ENCODE results near the gene ZNF133. TPM values are rescaled to one million over a fixed set of nuclear protein-coding genes. Genes with fewer than 3 reads are reported as not detected.
A peak's percentile ranks its signal among the peaks of the same experiment; 100 is the strongest.
"Not testable (repeated sequence)": the region's sequence is repeated elsewhere in the genome, so short reads cannot be mapped to it uniquely, and the experiment has no call there.

Gene ZNF133
- total RNA-seq: 1 to 10 TPM; 5.2 to 9.7 (median 7.3) TPM
- polyA plus RNA-seq: 10 to 100 TPM in 1 of 3 donors, 1 to 10 TPM in 2; 7.6 to 10.1 (median 9.8) TPM
- long read RNA-seq, donor 1, partial matches to known transcripts: 0 of 9 reads
- long read RNA-seq, donor 1, other reads (novel, unspliced or antisense): 6 of 9 reads
- long read RNA-seq, donor 2, partial matches to known transcripts: 7 of 29 reads
- long read RNA-seq, donor 2, other reads (novel, unspliced or antisense): 19 of 29 reads

DNA sequence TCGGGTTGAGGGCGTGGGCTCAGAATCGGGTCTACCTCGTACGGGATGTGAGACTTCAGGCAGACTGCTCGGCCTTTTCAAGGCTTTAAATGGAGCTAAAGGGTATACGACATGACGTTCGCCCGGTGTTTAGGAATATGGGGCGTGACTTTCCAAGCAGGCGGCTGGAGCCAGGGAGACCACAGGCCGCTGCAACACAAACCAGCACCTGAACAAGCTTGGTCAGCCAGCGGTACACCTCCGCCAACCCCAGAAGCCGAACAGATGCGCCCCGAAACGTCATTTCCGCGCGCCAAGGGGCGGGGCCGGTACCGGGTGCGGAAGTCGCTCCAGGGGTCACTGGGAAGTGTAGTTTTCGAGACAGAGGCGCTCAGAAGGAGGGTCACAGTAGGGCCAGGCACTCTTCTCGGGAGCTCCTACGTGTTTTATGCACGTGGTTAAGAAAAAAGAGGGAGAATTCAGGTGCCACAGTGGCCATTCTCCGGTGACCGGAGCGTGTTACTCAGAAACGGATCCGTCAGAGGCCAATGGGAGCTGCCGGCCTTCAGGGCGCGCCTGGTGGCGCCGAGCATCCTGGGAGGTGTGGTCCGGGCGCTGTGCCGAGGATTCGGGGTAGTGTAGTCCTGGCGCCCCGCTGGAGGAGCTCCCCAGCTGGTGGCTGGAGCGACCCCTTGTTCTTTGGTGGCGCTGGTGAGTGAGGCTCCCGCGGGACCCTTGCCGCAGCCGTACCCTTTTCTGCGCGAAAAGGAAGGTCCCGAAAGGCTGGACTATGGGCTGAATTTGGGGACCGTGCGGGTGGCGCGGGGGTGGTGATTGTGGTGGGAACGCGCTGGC, at the start of gene ZNF133:
Gene ZNF133, plus strand, starts transcription at position 613 of the 834 bp plus-strand sequence. CDS start 17,160 bp downstream, outside the sequence.
- Histone ChIP-seq H3K36me3 (ENCODE audit: insufficient read depth in 1 of 2, low read depth in 1 of 2) (peaks cover 3 to 9% of the 10 kb centered on the region in 2 donors), H3K27me3 (ENCODE audit: insufficient read depth in 3 of 3, low read length in 2 of 3) (peaks cover 0 to 5% (median 1%) of the 10 kb centered on the region in 3 donors), H3K4me3 (peak within 1 kb of the TSS; percentile 75), H3K9me3 (peaks cover 13% of the 10 kb centered on the region), H3K27ac (peak within 1 kb of the TSS; percentile 95), H3K4me1 (no peaks in the 10 kb centered on the region)
- intact Hi-C loops (cut with DNase I): loop anchor here in 1 of 2 donors (5.0 kb wide), 1 partner anchor 321 kb away; the partner anchor contains the start of genes MGME1 and SNX5
- DNase-seq: peak; percentile 97
- WGBS, 3 donors: 0% methylated on average over 60 to 63 of the region's 63 CpGs
- TF ChIP-seq, protein P1, sequence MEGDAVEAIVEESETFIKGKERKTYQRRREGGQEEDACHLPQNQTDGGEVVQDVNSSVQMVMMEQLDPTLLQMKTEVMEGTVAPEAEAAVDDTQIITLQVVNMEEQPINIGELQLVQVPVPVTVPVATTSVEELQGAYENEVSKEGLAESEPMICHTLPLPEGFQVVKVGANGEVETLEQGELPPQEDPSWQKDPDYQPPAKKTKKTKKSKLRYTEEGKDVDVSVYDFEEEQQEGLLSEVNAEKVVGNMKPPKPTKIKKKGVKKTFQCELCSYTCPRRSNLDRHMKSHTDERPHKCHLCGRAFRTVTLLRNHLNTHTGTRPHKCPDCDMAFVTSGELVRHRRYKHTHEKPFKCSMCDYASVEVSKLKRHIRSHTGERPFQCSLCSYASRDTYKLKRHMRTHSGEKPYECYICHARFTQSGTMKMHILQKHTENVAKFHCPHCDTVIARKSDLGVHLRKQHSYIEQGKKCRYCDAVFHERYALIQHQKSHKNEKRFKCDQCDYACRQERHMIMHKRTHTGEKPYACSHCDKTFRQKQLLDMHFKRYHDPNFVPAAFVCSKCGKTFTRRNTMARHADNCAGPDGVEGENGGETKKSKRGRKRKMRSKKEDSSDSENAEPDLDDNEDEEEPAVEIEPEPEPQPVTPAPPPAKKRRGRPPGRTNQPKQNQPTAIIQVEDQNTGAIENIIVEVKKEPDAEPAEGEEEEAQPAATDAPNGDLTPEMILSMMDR (IDR thresholded peaks at IDR 0.05): no peak
- ATAC-seq: peak; percentile 98 to 99 (median 98)

DNA sequence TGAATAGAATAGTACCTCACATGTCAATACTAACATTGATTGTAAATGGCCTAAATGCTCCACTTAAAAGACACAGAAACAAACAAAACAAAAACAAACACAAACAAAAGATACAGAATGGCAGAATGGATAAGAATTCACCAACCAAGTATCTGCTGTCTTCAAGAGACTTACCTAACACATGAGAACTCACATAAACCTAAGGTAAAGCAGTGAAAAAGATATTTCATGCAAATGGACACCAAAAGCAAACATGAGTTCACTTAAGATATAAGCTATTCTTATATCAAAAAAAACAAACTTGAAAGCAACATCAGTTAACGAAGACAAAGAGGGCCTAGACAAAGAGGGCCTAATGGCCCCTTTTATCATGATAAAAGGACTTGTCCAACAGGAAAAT, 47.3 kb upstream of the ZNF133 start:
- 86 to 94% (median 89%) methylated on average over 1 of the region's 1 CpG for WGBS, 3 donors
- intact Hi-C loops (cut with DNase I): no loop called here
- ATAC-seq: no peak
- no peak overlapping the region for H3K27ac ChIP-seq
- no peaks in the 10 kb centered on the region for H3K4me1 ChIP-seq
- H3K9me3 ChIP-seq: no peaks in the 10 kb centered on the region
- no peak overlapping the region for H3K4me3 ChIP-seq
- H3K27me3 ChIP-seq (ENCODE audit: insufficient read depth in 3 of 3, low read length in 2 of 3): peaks cover 0 to 4% (median 0%) of the 10 kb centered on the region in 3 donors
- TF ChIP-seq, protein P1 (IDR thresholded peaks at IDR 0.05): no peak
- no peak for DNase-seq
- no peaks in the 10 kb centered on the region for H3K36me3 ChIP-seq (ENCODE audit: insufficient read depth in 1 of 2, low read depth in 1 of 2)

DNA sequence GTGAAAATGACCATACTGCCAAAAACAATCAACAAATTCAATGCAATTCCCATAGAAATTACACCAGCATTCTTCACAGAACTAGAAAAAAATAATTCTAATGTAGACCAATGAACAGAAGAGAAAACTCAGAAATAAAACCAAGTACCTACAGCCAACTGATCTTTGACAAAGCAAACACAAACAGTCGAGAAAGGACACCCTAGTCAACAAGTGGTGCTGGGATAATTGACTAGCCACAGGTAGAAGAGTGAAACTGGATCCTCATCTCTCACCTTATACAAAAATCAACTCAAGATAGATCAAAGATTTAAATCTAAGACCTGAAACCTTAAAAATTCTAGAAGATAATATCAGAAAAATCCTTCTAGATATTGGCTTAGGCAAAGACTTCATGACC, 44.5 kb upstream of the ZNF133 start:
- H3K27ac ChIP-seq: no peak overlapping the region
- intact Hi-C loops (cut with DNase I): no loop called here
- H3K4me3 ChIP-seq: no peak overlapping the region
- H3K9me3 ChIP-seq: no peaks in the 10 kb centered on the region
- no peak for DNase-seq
- WGBS, 3 donors: 44 to 59% (median 48%) methylated on average over 1 of the region's 1 CpG
- TF ChIP-seq, protein P1 (IDR thresholded peaks at IDR 0.05): no peak
- H3K36me3 ChIP-seq (ENCODE audit: insufficient read depth in 1 of 2, low read depth in 1 of 2): no peaks in the 10 kb centered on the region
- no peaks in the 10 kb centered on the region for H3K27me3 ChIP-seq (ENCODE audit: insufficient read depth in 3 of 3, low read length in 2 of 3)
- ATAC-seq: no peak
- H3K4me1 ChIP-seq: no peaks in the 10 kb centered on the region

DNA sequence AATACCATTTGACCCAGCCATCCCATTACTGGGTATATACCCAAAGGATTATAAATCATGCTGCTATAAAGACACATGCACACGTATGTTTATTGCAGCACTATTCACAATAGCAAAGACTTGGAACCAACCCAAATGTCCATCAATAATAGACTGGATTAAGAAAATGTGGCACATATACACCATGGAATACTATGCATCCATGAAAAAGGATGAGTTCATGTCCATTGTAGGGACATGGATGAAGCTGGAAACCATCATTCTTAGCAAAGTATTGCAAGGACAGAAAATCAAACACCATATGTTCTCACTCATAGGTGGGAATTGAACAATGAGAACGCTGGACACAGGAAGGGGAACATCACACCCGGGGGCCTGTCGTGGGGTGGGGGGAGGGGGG, 39.8 kb upstream of the ZNF133 start:
- not testable (repeated sequence) for H3K9me3 ChIP-seq, ATAC-seq

DNA sequence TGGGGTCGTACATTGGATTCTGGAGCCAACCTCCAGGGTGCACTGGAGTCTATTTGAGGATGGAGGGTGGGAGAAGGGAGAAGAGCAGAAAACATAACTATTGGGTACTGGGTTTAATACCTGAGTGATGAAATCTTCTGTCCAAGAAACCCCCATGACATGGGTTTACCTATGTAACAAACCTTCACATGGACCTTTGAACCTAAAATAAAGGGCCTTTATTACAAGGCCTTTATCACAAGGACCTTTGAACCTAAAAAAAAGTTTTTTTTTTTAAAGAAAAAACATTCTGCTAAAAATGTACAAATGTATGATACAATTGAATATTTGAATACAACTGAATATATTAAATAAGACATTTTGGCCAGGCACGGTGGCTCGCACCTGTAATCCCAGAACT, 38.1 kb upstream of the ZNF133 start:
- WGBS, 3 donors: 83 to 86% (median 83%) methylated on average over 3 of the region's 3 CpGs
- no peak overlapping the region for H3K27ac ChIP-seq

More for the DNA sequence above, 39.8 kb upstream of the ZNF133 start:
- H3K27me3 ChIP-seq (ENCODE audit: insufficient read depth in 3 of 3, low read length in 2 of 3); intact Hi-C loops (cut with DNase I); H3K4me1 ChIP-seq; DNase-seq; H3K36me3 ChIP-seq (ENCODE audit: insufficient read depth in 1 of 2, low read depth in 1 of 2); H3K4me3 ChIP-seq; H3K27ac ChIP-seq: not testable (repeated sequence)
- WGBS, 3 donors: 82 to 91% (median 89%) methylated on average over 3 of the region's 4 CpGs

More for the DNA sequence above, 38.1 kb upstream of the ZNF133 start:
- TF ChIP-seq, protein P1 (IDR thresholded peaks at IDR 0.05): no peak
- no peaks in the 10 kb centered on the region for H3K9me3 ChIP-seq
- H3K36me3 ChIP-seq (ENCODE audit: insufficient read depth in 1 of 2, low read depth in 1 of 2): no peaks in the 10 kb centered on the region
- H3K27me3 ChIP-seq (ENCODE audit: insufficient read depth in 3 of 3, low read length in 2 of 3): no peaks in the 10 kb centered on the region
- H3K4me3 ChIP-seq: no peak overlapping the region
- intact Hi-C loops (cut with DNase I): no loop called here
- no peak for ATAC-seq
- H3K4me1 ChIP-seq: no peaks in the 10 kb centered on the region
- no peak for DNase-seq

Measured in psoas muscle (tissue), 8 donors.